GM12891 (cell line): ENCODE data around the gene ADAMTS17.

ENCODE experiments used
- POLR2A ChIP-seq: IDR thresholded peaks from 2 replicates; pipeline ENCODE4 v1.6.1; 2011; ENCODE audit warnings: low read depth, low read length, control low read depth
- TAF1 ChIP-seq: IDR thresholded peaks from 2 replicates; pipeline ENCODE4 v1.6.1; 2011; ENCODE audit warnings: low read depth, low read length, control low read depth

DNA sequence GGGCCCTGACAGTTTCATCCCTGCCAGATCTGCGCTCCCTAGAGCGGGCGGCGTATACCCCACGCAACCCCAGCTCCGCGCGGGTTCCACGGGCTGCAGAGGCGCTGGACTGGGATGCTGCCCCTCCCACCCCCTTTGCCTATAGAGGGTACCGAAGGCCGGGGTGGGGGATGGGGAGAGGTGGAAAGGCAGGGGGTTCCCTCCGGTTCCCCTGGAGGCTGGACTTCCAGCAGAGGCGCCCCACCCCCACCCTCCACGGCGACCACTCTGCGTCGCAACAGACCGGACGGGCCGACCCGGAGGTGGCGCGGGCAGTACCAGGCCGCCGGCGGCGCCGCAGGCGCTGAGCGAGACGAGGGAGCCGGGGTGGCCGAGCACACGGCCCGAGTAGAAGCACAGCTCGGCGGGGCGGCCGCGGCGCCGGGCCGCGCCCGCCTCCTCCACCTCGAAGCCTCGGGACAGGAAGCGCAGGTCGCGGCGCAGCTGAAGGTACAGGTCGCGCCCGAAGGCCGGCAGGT, 995 bp downstream of the ADAMTS17 start:
- no peak for TF ChIP-seq POLR2A
- TF ChIP-seq TAF1: no peak
